ENCODE data around the gene HIPK1.

Gene HIPK1

GRCh38 chr1:113913312-113913668 lies 15.8 kb upstream of the HIPK1 start:
- DNase-seq (ENCODE audit: low read depth in 1 of 2, low spot score in 1 of 2), result no peak

GRCh38 chr1:113913887-113914664 lies 15.0 kb upstream of the HIPK1 start:
- DNase-seq (ENCODE audit: low read depth in 1 of 2, low spot score in 1 of 2), result no peak

GRCh38 chr1:113916974-113917373 lies 12.2 kb upstream of the HIPK1 start:
- DNase-seq (ENCODE audit: low read depth in 1 of 2, low spot score in 1 of 2), result no peak

- no peak for DNase-seq (ENCODE audit: low read depth in 1 of 2, low spot score in 1 of 2)
Observed at GRCh38 chr1:113917400-113918082, 11.6 kb upstream of the HIPK1 start.

GRCh38 chr1:113918243-113918642 lies 10.9 kb upstream of the HIPK1 start:
- DNase-seq (ENCODE audit: low read depth in 1 of 2, low spot score in 1 of 2), result no peak

GRCh38 chr1:113922957-113923356 lies 6.2 kb upstream of the HIPK1 start:
- no peak for DNase-seq (ENCODE audit: low read depth in 1 of 2, low spot score in 1 of 2)

- no peak for DNase-seq (ENCODE audit: low read depth in 1 of 2, low spot score in 1 of 2)
Observed at GRCh38 chr1:113924473-113924872, 4.7 kb upstream of the HIPK1 start.

- DNase-seq (ENCODE audit: low read depth in 1 of 2, low spot score in 1 of 2), result no peak
Observed at GRCh38 chr1:113928187-113928930, 765 bp upstream of the HIPK1 start.

- DNase-seq (ENCODE audit: low read depth in 1 of 2, low spot score in 1 of 2), result peak in 1 of 2 donors; percentile 40
Observed at GRCh38 chr1:113929750-113930498, 800 bp downstream of the HIPK1 start.

- DNase-seq (ENCODE audit: low read depth in 1 of 2, low spot score in 1 of 2), result peak in 1 of 2 donors; percentile 47
Observed at GRCh38 chr1:113930499-113931161, 1.5 kb downstream of the HIPK1 start.

- no peak for DNase-seq (ENCODE audit: low read depth in 1 of 2, low spot score in 1 of 2)
Observed at GRCh38 chr1:113931451-113931851, 2.3 kb downstream of the HIPK1 start.

GRCh38 chr1:113934006-113934405 lies 4.9 kb downstream of the HIPK1 start:
- DNase-seq (ENCODE audit: low read depth in 1 of 2, low spot score in 1 of 2), result no peak

GRCh38 chr1:113934511-113935055 lies 5.5 kb downstream of the HIPK1 start:
- no peak for DNase-seq (ENCODE audit: low read depth in 1 of 2, low spot score in 1 of 2)

- no peak for DNase-seq (ENCODE audit: low read depth in 1 of 2, low spot score in 1 of 2)
Observed at GRCh38 chr1:113935176-113935575, 6.1 kb downstream of the HIPK1 start.

GRCh38 chr1:113935970-113936369 lies 6.8 kb downstream of the HIPK1 start:
- DNase-seq (ENCODE audit: low read depth in 1 of 2, low spot score in 1 of 2), result no peak

GRCh38 chr1:113937146-113937545 lies 8.0 kb downstream of the HIPK1 start:
- no peak for DNase-seq (ENCODE audit: low read depth in 1 of 2, low spot score in 1 of 2)

- no peak for DNase-seq (ENCODE audit: low read depth in 1 of 2, low spot score in 1 of 2)
Observed at GRCh38 chr1:113938192-113938591, 9.1 kb downstream of the HIPK1 start.

- no peak for DNase-seq (ENCODE audit: low read depth in 1 of 2, low spot score in 1 of 2)
Observed at GRCh38 chr1:113940365-113941244, 11.5 kb downstream of the HIPK1 start.

- DNase-seq (ENCODE audit: low read depth in 1 of 2, low spot score in 1 of 2), result no peak
Observed at GRCh38 chr1:113941245-113941559, 12.1 kb downstream of the HIPK1 start.

GRCh38 chr1:113942527-113942926 lies 13.4 kb downstream of the HIPK1 start:
- no peak for DNase-seq (ENCODE audit: low read depth in 1 of 2, low spot score in 1 of 2)
